ENCODE results near the gene PFDN6.

Gene PFDN6

DNA sequence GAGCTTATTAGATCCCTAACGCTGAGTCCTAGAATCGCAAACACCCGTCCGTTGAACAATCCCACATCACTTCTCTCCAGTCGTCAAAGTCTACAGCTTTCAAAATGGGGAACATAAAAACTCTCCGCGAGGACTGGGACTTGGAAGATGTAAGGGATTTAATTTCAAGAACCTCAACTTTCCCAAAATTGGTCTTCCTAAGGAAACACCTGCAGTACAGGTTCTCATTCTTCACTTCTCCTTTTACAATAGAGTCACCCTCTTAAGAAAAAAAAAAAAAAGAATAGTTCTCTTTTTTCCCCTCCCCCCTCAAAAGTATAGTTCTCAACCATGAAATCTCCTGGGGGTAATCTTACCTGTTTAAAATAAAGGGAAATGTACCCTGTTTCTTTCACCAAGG, 34.7 kb downstream of the PFDN6 start:
- peak overlapping the region; percentile 94 for H3K9ac ChIP-seq (ENCODE audit: low read length)
- H2AFZ ChIP-seq (ENCODE audit: low read depth, low read length, severe bottlenecking): peak overlapping the region; percentile 2

DNA sequence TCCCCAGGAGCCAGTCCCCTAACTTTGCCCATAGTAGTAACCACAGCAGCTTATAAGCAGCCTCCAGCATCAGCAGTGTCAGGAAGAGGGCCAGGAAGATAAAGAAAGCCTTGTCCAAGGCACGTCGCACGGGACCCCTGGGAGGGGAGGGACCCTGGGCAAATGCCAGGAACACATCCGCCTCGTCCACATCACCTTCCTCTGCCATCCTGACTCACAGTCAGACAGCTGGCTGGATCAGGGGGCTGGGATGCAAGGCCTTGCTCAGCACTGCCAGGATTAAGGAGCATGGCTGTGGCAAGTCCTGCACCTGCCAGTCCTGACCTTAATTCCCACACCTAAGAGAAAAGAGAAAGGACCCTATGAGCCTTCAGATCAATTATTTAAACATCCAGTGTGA, 39.7 kb downstream of the PFDN6 start:
- Histone ChIP-seq H3K27ac (ENCODE audit: low read depth, low read length) (no peak overlapping the region), H3K9me3 (ENCODE audit: insufficient read depth, low read length) (no peaks in the 10 kb centered on the region), H3K79me2 (ENCODE audit: insufficient read depth, low read length) (no peaks in the 10 kb centered on the region), H4K20me1 (ENCODE audit: low read depth, low read length) (no peaks in the 10 kb centered on the region), H3F3A (ENCODE audit: insufficient read depth) (peaks cover 10% of the 10 kb centered on the region), H3K9ac (ENCODE audit: low read length) (no peak overlapping the region), H3K9me2 (replicated peaks; ENCODE audit: insufficient read depth, low read length) (no peaks in the 10 kb centered on the region), H3K4me3 (ENCODE audit: insufficient read depth, low read length, poor library complexity, severe bottlenecking) (no peak overlapping the region), H3K36me3 (ENCODE audit: low read length) (no peaks in the 10 kb centered on the region), H2AFZ (ENCODE audit: low read depth, low read length, severe bottlenecking) (no peak overlapping the region), H3K4me2 (ENCODE audit: low read depth, low read length, poor library complexity, severe bottlenecking) (no peak overlapping the region), H3K27me3 (ENCODE audit: low read length) (no peaks in the 10 kb centered on the region)
- TF ChIP-seq EZH2phosphoT487 (conservative IDR thresholded peaks at IDR 0.05; ENCODE audit: low read length): no peak

More for the DNA sequence above, 34.7 kb downstream of the PFDN6 start:
- H4K20me1 ChIP-seq (ENCODE audit: low read depth, low read length): no peaks in the 10 kb centered on the region; the same call in 1 of the 2 replicates
- peaks cover 32% of the 10 kb centered on the region for H3F3A ChIP-seq (ENCODE audit: insufficient read depth)
- H3K9me2 ChIP-seq (replicated peaks; ENCODE audit: insufficient read depth, low read length): no peaks in the 10 kb centered on the region
- H3K4me2 ChIP-seq (ENCODE audit: low read depth, low read length, poor library complexity, severe bottlenecking): peak overlapping the region; percentile 64
- peaks cover 13% of the 10 kb centered on the region; the same call in 1 of the 2 replicates for H3K36me3 ChIP-seq (ENCODE audit: low read length)
- TF ChIP-seq, protein P1, sequence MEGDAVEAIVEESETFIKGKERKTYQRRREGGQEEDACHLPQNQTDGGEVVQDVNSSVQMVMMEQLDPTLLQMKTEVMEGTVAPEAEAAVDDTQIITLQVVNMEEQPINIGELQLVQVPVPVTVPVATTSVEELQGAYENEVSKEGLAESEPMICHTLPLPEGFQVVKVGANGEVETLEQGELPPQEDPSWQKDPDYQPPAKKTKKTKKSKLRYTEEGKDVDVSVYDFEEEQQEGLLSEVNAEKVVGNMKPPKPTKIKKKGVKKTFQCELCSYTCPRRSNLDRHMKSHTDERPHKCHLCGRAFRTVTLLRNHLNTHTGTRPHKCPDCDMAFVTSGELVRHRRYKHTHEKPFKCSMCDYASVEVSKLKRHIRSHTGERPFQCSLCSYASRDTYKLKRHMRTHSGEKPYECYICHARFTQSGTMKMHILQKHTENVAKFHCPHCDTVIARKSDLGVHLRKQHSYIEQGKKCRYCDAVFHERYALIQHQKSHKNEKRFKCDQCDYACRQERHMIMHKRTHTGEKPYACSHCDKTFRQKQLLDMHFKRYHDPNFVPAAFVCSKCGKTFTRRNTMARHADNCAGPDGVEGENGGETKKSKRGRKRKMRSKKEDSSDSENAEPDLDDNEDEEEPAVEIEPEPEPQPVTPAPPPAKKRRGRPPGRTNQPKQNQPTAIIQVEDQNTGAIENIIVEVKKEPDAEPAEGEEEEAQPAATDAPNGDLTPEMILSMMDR (IDR thresholded peaks at IDR 0.05; ENCODE audit: insufficient read depth, low read length, poor library complexity, severe bottlenecking): no peak
- TF ChIP-seq EZH2phosphoT487 (conservative IDR thresholded peaks at IDR 0.05; ENCODE audit: low read length): no peak
- H3K79me2 ChIP-seq (ENCODE audit: insufficient read depth, low read length): peaks cover 34% of the 10 kb centered on the region
- peak overlapping the region; percentile 54 for H3K4me3 ChIP-seq (ENCODE audit: insufficient read depth, low read length, poor library complexity, severe bottlenecking)
- H3K27ac ChIP-seq (ENCODE audit: low read depth, low read length): peak overlapping the region; percentile 92
- H3K27me3 ChIP-seq (ENCODE audit: low read length): no peaks in the 10 kb centered on the region
- H3K9me3 ChIP-seq (ENCODE audit: insufficient read depth, low read length): no peaks in the 10 kb centered on the region

DNA sequence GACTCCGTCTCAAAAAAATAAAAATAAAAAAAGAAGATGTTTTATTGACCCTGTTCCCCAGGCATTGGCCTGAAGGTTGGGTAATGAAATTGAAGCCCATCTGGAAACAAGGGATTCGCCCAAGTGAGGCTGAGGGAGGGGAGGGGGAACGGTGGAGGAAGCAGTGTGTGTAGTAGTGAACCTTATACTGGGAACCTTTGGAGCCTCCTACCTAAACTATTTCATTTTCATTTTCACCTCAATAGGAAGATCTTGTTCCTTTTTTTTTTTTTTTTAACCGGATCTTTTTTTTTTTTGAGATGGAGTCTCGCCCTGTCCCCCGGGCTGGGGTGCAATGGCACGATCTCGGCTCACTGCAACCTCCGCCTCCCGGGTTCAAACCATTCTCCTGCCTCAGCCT, 41.3 kb downstream of the PFDN6 start:
- Histone ChIP-seq H4K20me1 (ENCODE audit: low read depth, low read length) (no peaks in the 10 kb centered on the region), H3F3A (ENCODE audit: insufficient read depth) (peaks cover 5% of the 10 kb centered on the region), H3K79me2 (ENCODE audit: insufficient read depth, low read length) (no peaks in the 10 kb centered on the region), H2AFZ (ENCODE audit: low read depth, low read length, severe bottlenecking) (no peak overlapping the region), H3K9me2 (replicated peaks; ENCODE audit: insufficient read depth, low read length) (no peaks in the 10 kb centered on the region), H3K4me2 (ENCODE audit: low read depth, low read length, poor library complexity, severe bottlenecking) (no peak overlapping the region), H3K36me3 (ENCODE audit: low read length) (no peaks in the 10 kb centered on the region), H3K9me3 (ENCODE audit: insufficient read depth, low read length) (no peaks in the 10 kb centered on the region), H3K27me3 (ENCODE audit: low read length) (no peaks in the 10 kb centered on the region), H3K9ac (ENCODE audit: low read length) (no peak overlapping the region), H3K4me3 (ENCODE audit: insufficient read depth, low read length, poor library complexity, severe bottlenecking) (no peak overlapping the region), H3K27ac (ENCODE audit: low read depth, low read length) (no peak overlapping the region)
- TF ChIP-seq EZH2phosphoT487 (conservative IDR thresholded peaks at IDR 0.05; ENCODE audit: low read length): no peak
- TF ChIP-seq, protein P1 (IDR thresholded peaks at IDR 0.05; ENCODE audit: insufficient read depth, low read length, poor library complexity, severe bottlenecking): no peak

DNA sequence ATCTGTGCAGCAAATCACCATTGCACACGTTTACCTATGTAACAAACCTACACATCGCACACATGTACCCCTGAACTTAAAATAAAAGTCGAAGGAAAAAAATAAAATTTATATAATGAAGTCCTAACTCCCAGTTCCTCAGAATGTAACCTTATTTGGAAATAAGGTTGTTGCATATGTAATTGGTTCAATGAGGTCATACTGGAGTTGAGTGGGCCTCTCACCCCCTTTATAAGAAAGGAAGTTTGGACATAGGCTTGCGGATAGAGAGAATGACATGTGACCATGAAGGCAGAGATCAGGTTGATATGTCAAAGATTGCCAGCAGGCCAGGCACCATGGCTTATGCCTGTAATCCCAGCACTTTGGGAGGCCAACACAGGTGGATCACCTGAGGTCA, 44.3 kb downstream of the PFDN6 start:
- Histone ChIP-seq H3K79me2 (ENCODE audit: insufficient read depth, low read length) (no peaks in the 10 kb centered on the region), H3K36me3 (ENCODE audit: low read length) (no peaks in the 10 kb centered on the region), H3F3A (ENCODE audit: insufficient read depth) (no peaks in the 10 kb centered on the region), H3K9ac (ENCODE audit: low read length) (no peak overlapping the region), H2AFZ (ENCODE audit: low read depth, low read length, severe bottlenecking) (no peak overlapping the region), H3K27me3 (ENCODE audit: low read length) (no peaks in the 10 kb centered on the region), H3K4me3 (ENCODE audit: insufficient read depth, low read length, poor library complexity, severe bottlenecking) (no peak overlapping the region), H3K27ac (ENCODE audit: low read depth, low read length) (no peak overlapping the region), H3K9me2 (replicated peaks; ENCODE audit: insufficient read depth, low read length) (no peaks in the 10 kb centered on the region), H3K4me2 (ENCODE audit: low read depth, low read length, poor library complexity, severe bottlenecking) (no peak overlapping the region), H3K9me3 (ENCODE audit: insufficient read depth, low read length) (no peaks in the 10 kb centered on the region), H4K20me1 (ENCODE audit: low read depth, low read length) (no peaks in the 10 kb centered on the region)
- no peak for TF ChIP-seq EZH2phosphoT487 (conservative IDR thresholded peaks at IDR 0.05; ENCODE audit: low read length)
- TF ChIP-seq, protein P1 (IDR thresholded peaks at IDR 0.05; ENCODE audit: insufficient read depth, low read length, poor library complexity, severe bottlenecking): no peak
